ENCODE data around the gene LSS. TPM values are rescaled to one million over a fixed set of nuclear protein-coding genes. Genes with fewer than 3 reads are reported as not detected.
"Not testable (repeated sequence)": the region's sequence is repeated elsewhere in the genome, so short reads cannot be mapped to it uniquely, and the experiment has no call there.

Gene LSS
- total RNA-seq, 1 donor from 2014 or later: 52.7 TPM

GRCh38 chr21:46185716-46186115, 42.9 kb downstream of the LSS start:
- DNase-seq: no peak

- DNase-seq: peak; percentile 70
These were observed 43.7 kb downstream of the LSS start for GRCh38 chr21:46184625-46185555.

- DNase-seq: no peak
These were observed 44.5 kb downstream of the LSS start, which contains the start of gene SPATC1L for GRCh38 chr21:46183910-46184624. Gene SPATC1L (minus strand): TSS chr21:46184459. CDS start chr21:46182816, 1,643 bp downstream.

- not testable (repeated sequence) for DNase-seq
These were observed 45.2 kb downstream of the LSS start for GRCh38 chr21:46183337-46183909.

GRCh38 chr21:46182548-46183336, 45.8 kb downstream of the LSS start:
- DNase-seq: no peak

GRCh38 chr21:46181953-46182547, 46.5 kb downstream of the LSS start:
- DNase-seq: no peak

- no peak for DNase-seq
These were observed 47.1 kb downstream of the LSS start for GRCh38 chr21:46181436-46181835.

- DNase-seq: no peak
These were observed 47.7 kb downstream of the LSS start for GRCh38 chr21:46180778-46181391.

GRCh38 chr21:46180079-46180722, 48.4 kb downstream of the LSS start:
- no peak for DNase-seq

- no peak for DNase-seq
These were observed 48.9 kb downstream of the LSS start for GRCh38 chr21:46179708-46180078.

GRCh38 chr21:46178961-46179360, 49.6 kb downstream of the LSS start:
- no peak for DNase-seq

GRCh38 chr21:46176443-46177129, 52.0 kb downstream of the LSS start:
- not testable (repeated sequence) for DNase-seq

GRCh38 chr21:46173573-46173972, 55.0 kb downstream of the LSS start:
- no peak for DNase-seq

GRCh38 chr21:46172863-46173528, 55.6 kb downstream of the LSS start:
- no peak for DNase-seq

GRCh38 chr21:46171996-46172862, 56.3 kb downstream of the LSS start:
- no peak for DNase-seq

GRCh38 chr21:46171585-46171984, 57.0 kb downstream of the LSS start:
- DNase-seq: no peak

GRCh38 chr21:46170436-46171193, 58.0 kb downstream of the LSS start:
- not testable (repeated sequence) for DNase-seq

All from occipital lobe (tissue), 2 donors.